Hepatocyte (in vitro differentiated cells): ENCODE results near the gene HEXD. TPM values are rescaled to one million over a fixed set of nuclear protein-coding genes. Genes with fewer than 3 reads are reported as not detected.

Experiments
- DNase-seq: peaks from one replicate; pipeline ENCODE4 v3.0.0-alpha.2; 2016; ENCODE audit warnings: low spot score
- H2AFZ ChIP-seq: fragments of 200-600 bp; sonication (generic); 2 replicates; pipeline ENCODE4 v1.6.0; 2016; ENCODE audit warnings: antibody characterized with exemption, mild to moderate bottlenecking
- H3K27ac ChIP-seq: fragments of 200-600 bp; sonication (generic); 2 replicates; pipeline ENCODE4 v1.5.1; 2016; ENCODE audit warnings: mild to moderate bottlenecking
- H3K27me3 ChIP-seq: fragments of 200-600 bp; sonication (generic); 2 replicates; pipeline ENCODE4 v1.6.1; 2016
- H3K36me3 ChIP-seq: fragments of 200-600 bp; sonication (generic); replicated peaks from 2 replicates; pipeline ENCODE4 v1.5.1; 2016; ENCODE audit warnings: low read depth; ENCODE audit not compliant: insufficient read depth
- H3K4me1 ChIP-seq: fragments of 200-600 bp; sonication (generic); 2 replicates; pipeline ENCODE4 v1.5.1; 2016; ENCODE audit warnings: mild to moderate bottlenecking, moderate library complexity; ENCODE audit not compliant: insufficient read depth
- H3K4me2 ChIP-seq: fragments of 200-600 bp; sonication (generic); 2 replicates; pipeline ENCODE4 v1.6.0; 2016
- H3K4me3 ChIP-seq: fragments of 200-600 bp; sonication (generic); 2 replicates; pipeline ENCODE4 v1.5.1; 2016; ENCODE audit warnings: mild to moderate bottlenecking
- H3K79me2 ChIP-seq: fragments of 200-600 bp; sonication (generic); 2 replicates; pipeline ENCODE4 v1.6.0; 2017; ENCODE audit warnings: mild to moderate bottlenecking
- H3K9me2 ChIP-seq: fragments of 200-600 bp; sonication (generic); replicated peaks from 2 replicates; pipeline ENCODE4 v1.6.0; 2017; ENCODE audit warnings: mild to moderate bottlenecking; ENCODE audit not compliant: insufficient read depth
- H3K9me3 ChIP-seq: fragments of 200-600 bp; sonication (generic); 2 replicates; pipeline ENCODE4 v1.5.1; 2016; ENCODE audit warnings: low read depth, mild to moderate bottlenecking
- H4K20me1 ChIP-seq: fragments of 200-600 bp; sonication (generic); 2 replicates; pipeline ENCODE4 v1.6.0; 2016; ENCODE audit warnings: mild to moderate bottlenecking; ENCODE audit not compliant: insufficient read depth, poor library complexity, severe bottlenecking
- CTCF ChIP-seq: fragments of 200-600 bp; sonication (generic); IDR thresholded peaks from 2 replicates; pipeline ENCODE4 v1.5.1; 2016; ENCODE audit warnings: antibody characterized with exemption, mild to moderate bottlenecking; ENCODE audit not compliant: poor library complexity
- EZH2 ChIP-seq: fragments of 200-600 bp; sonication (generic); IDR thresholded peaks from 2 replicates; pipeline ENCODE4 v1.6.1; 2016; ENCODE audit warnings: antibody characterized with exemption, mild to moderate bottlenecking, borderline replicate concordance
- EZH2phosphoT487 ChIP-seq: fragments of 200-600 bp; sonication (generic); IDR thresholded peaks from one replicate; pipeline ENCODE4 v1.6.1; 2018; ENCODE audit warnings: antibody characterized with exemption, mild to moderate bottlenecking, low read depth, moderate library complexity; ENCODE audit not compliant: unreplicated experiment, severe bottlenecking
- WGBS: methylation state at CpG from one replicate; pipeline ENCODE4 v1.1.6; 2016; ENCODE audit warnings: low lambda C conversion rate; ENCODE audit errors: missing lambda C conversion rate; 5-methylcytosine and 5-hydroxymethylcytosine counted together
- polyA plus RNA-seq: library from polyadenylated mRNA; unstranded; fragments of >200 nt; fragmentation: Nextera tagmentation; extraction: Ambion mirVana; gene quantifications from 2 replicates; pipeline ENCODE4 v1.2.1, GENCODE V29; 2016
- total RNA-seq: library from RNA; depleted of rRNA; stranded (reverse); fragments of >200 nt; gene quantifications from 2 replicates; pipeline ENCODE4 v1.2.3, GENCODE V29; 2014

Gene HEXD
- total and polyA plus RNA-seq, 2 experiments from 2014 or later = 32.6 to 46.0 TPM

GRCh38 chr17:82424001-82424862 lies 6.1 kb downstream of the HEXD start:
- no peak overlapping the region for H3K4me3 ChIP-seq
- no peak for DNase-seq
- no peak overlapping the region for H2AFZ ChIP-seq
- no peaks in the 10 kb centered on the region for H3K9me3 ChIP-seq
- H3K27me3 ChIP-seq = no peaks in the 10 kb centered on the region
- H3K79me2 ChIP-seq = peaks cover 6% of the 10 kb centered on the region
- peaks cover 4% of the 10 kb centered on the region for H3K4me1 ChIP-seq
- no peak overlapping the region for H3K4me2 ChIP-seq
- no peaks in the 10 kb centered on the region for H4K20me1 ChIP-seq
- H3K27ac ChIP-seq = no peak overlapping the region
- no peaks in the 10 kb centered on the region for H3K9me2 ChIP-seq
- TF ChIP-seq CTCF = peak; percentile 42
- no peak for TF ChIP-seq EZH2
- no peak for TF ChIP-seq EZH2phosphoT487
- no peaks in the 10 kb centered on the region for H3K36me3 ChIP-seq
- 87% methylated on average over 25 of the region's 25 CpGs for WGBS

GRCh38 chr17:82424863-82425159 lies 6.7 kb downstream of the HEXD start:
- Histone ChIP-seq H4K20me1 (no peaks in the 10 kb centered on the region), H3K27me3 (no peaks in the 10 kb centered on the region), H3K4me2 (no peak overlapping the region), H3K36me3 (no peaks in the 10 kb centered on the region), H3K79me2 (peaks cover 3% of the 10 kb centered on the region), H3K4me1 (no peaks in the 10 kb centered on the region), H3K9me3 (no peaks in the 10 kb centered on the region), H3K4me3 (no peak overlapping the region), H3K27ac (no peak overlapping the region), H2AFZ (no peak overlapping the region), H3K9me2 (no peaks in the 10 kb centered on the region)
- DNase-seq = no peak
- TF ChIP-seq EZH2phosphoT487 = no peak
- 100% methylated on average over 1 of the region's 2 CpGs for WGBS

- Histone ChIP-seq H4K20me1 (no peaks in the 10 kb centered on the region), H3K4me1 (no peaks in the 10 kb centered on the region), H3K4me2 (no peak overlapping the region), H3K27me3 (no peaks in the 10 kb centered on the region), H3K36me3 (no peaks in the 10 kb centered on the region), H3K9me2 (no peaks in the 10 kb centered on the region), H3K79me2 (no peaks in the 10 kb centered on the region), H3K4me3 (no peak overlapping the region), H3K27ac (no peak overlapping the region), H3K9me3 (no peaks in the 10 kb centered on the region), H2AFZ (no peak overlapping the region)
- TF ChIP-seq EZH2 = no peak
- WGBS = 90% methylated on average over 3 of the region's 3 CpGs
- DNase-seq = no peak
These were observed 10.4 kb downstream of the HEXD start for GRCh38 chr17:82428546-82428945.

GRCh38 chr17:82429824-82430223 lies 11.7 kb downstream of the HEXD start:
- Histone ChIP-seq H3K36me3 (no peaks in the 10 kb centered on the region), H3K4me3 (no peak overlapping the region), H3K4me2 (no peak overlapping the region), H2AFZ (no peak overlapping the region), H3K27ac (no peak overlapping the region), H3K79me2 (no peaks in the 10 kb centered on the region), H3K9me2 (no peaks in the 10 kb centered on the region), H4K20me1 (no peaks in the 10 kb centered on the region), H3K9me3 (no peaks in the 10 kb centered on the region), H3K4me1 (no peaks in the 10 kb centered on the region), H3K27me3 (no peaks in the 10 kb centered on the region)
- TF ChIP-seq CTCF (no peak), EZH2 (no peak), EZH2phosphoT487 (no peak)
- DNase-seq = no peak
- WGBS = 84% methylated on average over 5 of the region's 7 CpGs
